ENCODE data around the gene XAGE5.

GRCh38 chrX:52830551-52830950 lies 19.5 kb downstream of the XAGE5 start:
- TF ChIP-seq CTCF (IDR thresholded peaks at IDR 0.05; ENCODE audit: insufficient read depth, low read depth, low read length), result no peak
- TF ChIP-seq EZH2 (IDR thresholded peaks at IDR 0.05; ENCODE audit: insufficient read depth, low read length), result no peak
